A673 (cell line): Measurements from ENCODE around the gene CCBE1. TPM values are rescaled to one million over a fixed set of nuclear protein-coding genes. Genes with fewer than 3 reads are reported as not detected.
A peak's percentile ranks its signal among the peaks of the same experiment; 100 is the strongest.

Source experiments
- BruUV-seq: library from RNA; stranded (reverse); fragments of 400-500 nt; replicated peaks from 2 replicates; lab custom pipeline; 2021; lab: Mats Ljungman, UMichigan
- CTCF ChIA-PET: fragments of 300-600 bp; sonication (Branson Sonifier 250); formaldehyde crosslinking; loops from one replicate; lab custom pipeline; 2022; ENCODE audit warnings: antibody characterized with exemption; lab: Charles Lee
- POLR2A ChIA-PET: fragments of 300-600 bp; sonication (Branson Sonifier 250); formaldehyde crosslinking; loops from one replicate; lab custom pipeline; 2022; ENCODE audit warnings: antibody characterized with exemption; ENCODE audit not compliant: low non-redundant PET; lab: Charles Lee
- DNase-seq: peaks from one replicate; pipeline ENCODE4 v3.0.0-alpha.2; 2015; ENCODE audit warnings: low spot score
- H3K27ac ChIP-seq: fragments of 200-600 bp; sonication (generic); 2 replicates; pipeline ENCODE4 v1.5.1; 2016; ENCODE audit warnings: mixed run types, low read depth, mild to moderate bottlenecking, mixed read lengths, antibody characterized with exemption, low read length; ENCODE audit not compliant: poor library complexity, severe bottlenecking
- H3K27me3 ChIP-seq: fragments of 200-600 bp; sonication (generic); replicated peaks from 2 replicates; pipeline ENCODE4 v1.6.1; 2017; ENCODE audit warnings: mixed run types, low read depth, mild to moderate bottlenecking, mixed read lengths, antibody characterized with exemption, low read length; ENCODE audit not compliant: insufficient read depth, poor library complexity
- H3K36me3 ChIP-seq: fragments of 200-600 bp; sonication (generic); 2 replicates; pipeline ENCODE4 v1.6.1; 2016; ENCODE audit warnings: mixed run types, mild to moderate bottlenecking, mixed read lengths, antibody characterized with exemption, low read length; ENCODE audit not compliant: insufficient read depth, poor library complexity, severe bottlenecking
- H3K4me1 ChIP-seq: fragments of 200-600 bp; sonication (generic); 2 replicates; pipeline ENCODE4 v1.6.1; 2017; ENCODE audit warnings: mixed run types, mild to moderate bottlenecking, mixed read lengths, antibody characterized with exemption, low read length; ENCODE audit not compliant: insufficient read depth, poor library complexity, severe bottlenecking
- H3K4me3 ChIP-seq: fragments of 200-600 bp; sonication (generic); 2 replicates; pipeline ENCODE4 v1.5.1; 2016; ENCODE audit warnings: low read depth, mixed run types, mild to moderate bottlenecking, mixed read lengths, low read length; ENCODE audit not compliant: poor library complexity, severe bottlenecking
- H3K9me3 ChIP-seq: fragments of 200-600 bp; sonication (generic); 2 replicates; pipeline ENCODE4 v1.6.1; 2016; ENCODE audit warnings: mixed run types, low read depth, mild to moderate bottlenecking, mixed read lengths, antibody characterized with exemption, low read length; ENCODE audit not compliant: poor library complexity, severe bottlenecking
- EZH2 ChIP-seq: fragments of 200-600 bp; sonication (generic); IDR thresholded peaks from 2 replicates; pipeline ENCODE4 v1.6.1; 2017; ENCODE audit warnings: borderline replicate concordance, low read depth, mild to moderate bottlenecking, mixed read lengths, antibody characterized with exemption, low read length; ENCODE audit not compliant: poor library complexity, severe bottlenecking
- intact Hi-C: fragments of 100-400 bp; cut with micrococcal nuclease; formaldehyde crosslinking; loops from one replicate; pipeline ENCODE4 v1.10.0; 2022; ENCODE audit not compliant: unreplicated experiment
- total RNA-seq: library from RNA; stranded (reverse); gene quantifications from 2 replicates; pipeline ENCODE4 v1.2.3, GENCODE V29; 2021
- TF ChIP-seq, protein P1 (sequence below): fragments of 300-800, 200-600 bp; sonication (generic); conservative IDR thresholded peaks from 2 replicates; pipeline ENCODE4 v1.5.1; 2017; ENCODE audit warnings: low read depth, mild to moderate bottlenecking, antibody characterized with exemption, low read length, moderate library complexity, mixed read lengths

CCBE1 gene
- total RNA-seq, 1 experiment from 2014 or later = not detected

DNA sequence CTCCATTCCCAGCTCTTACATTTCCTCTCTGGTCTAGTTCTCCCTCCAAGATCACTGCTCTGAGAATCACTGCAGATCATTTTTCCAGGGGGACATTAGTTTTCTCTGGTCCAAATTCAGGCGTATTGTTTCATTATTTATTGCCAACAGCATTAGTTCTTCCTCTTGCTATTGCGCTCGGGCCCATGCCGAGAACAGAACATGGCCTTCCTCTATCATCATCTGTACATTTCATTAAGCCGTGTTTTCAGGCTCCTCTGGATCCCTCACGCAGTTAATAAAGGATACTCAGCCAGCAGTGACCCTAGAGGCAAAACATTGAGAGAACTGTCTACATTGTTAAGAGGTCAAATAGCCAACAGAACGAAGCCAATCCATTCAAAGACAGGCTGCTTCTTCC, 63.9 kb downstream of the CCBE1 start:
- no peak for TF ChIP-seq EZH2
- TF ChIP-seq, protein P1, sequence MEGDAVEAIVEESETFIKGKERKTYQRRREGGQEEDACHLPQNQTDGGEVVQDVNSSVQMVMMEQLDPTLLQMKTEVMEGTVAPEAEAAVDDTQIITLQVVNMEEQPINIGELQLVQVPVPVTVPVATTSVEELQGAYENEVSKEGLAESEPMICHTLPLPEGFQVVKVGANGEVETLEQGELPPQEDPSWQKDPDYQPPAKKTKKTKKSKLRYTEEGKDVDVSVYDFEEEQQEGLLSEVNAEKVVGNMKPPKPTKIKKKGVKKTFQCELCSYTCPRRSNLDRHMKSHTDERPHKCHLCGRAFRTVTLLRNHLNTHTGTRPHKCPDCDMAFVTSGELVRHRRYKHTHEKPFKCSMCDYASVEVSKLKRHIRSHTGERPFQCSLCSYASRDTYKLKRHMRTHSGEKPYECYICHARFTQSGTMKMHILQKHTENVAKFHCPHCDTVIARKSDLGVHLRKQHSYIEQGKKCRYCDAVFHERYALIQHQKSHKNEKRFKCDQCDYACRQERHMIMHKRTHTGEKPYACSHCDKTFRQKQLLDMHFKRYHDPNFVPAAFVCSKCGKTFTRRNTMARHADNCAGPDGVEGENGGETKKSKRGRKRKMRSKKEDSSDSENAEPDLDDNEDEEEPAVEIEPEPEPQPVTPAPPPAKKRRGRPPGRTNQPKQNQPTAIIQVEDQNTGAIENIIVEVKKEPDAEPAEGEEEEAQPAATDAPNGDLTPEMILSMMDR = no peak
- H3K27ac ChIP-seq = no peak overlapping the region
- CTCF ChIA-PET = interaction anchor here (1.7 kb wide), 1 partner anchor 190 kb away, joined by 4 read pairs; no protein-coding TSS in a partner anchor
- no peak overlapping the region for H3K4me3 ChIP-seq
- POLR2A ChIA-PET = no interaction called here
- H3K36me3 ChIP-seq = no peaks in the 10 kb centered on the region
- H3K27me3 ChIP-seq = peaks cover 24% of the 10 kb centered on the region
- DNase-seq = no peak
- H3K9me3 ChIP-seq = no peaks in the 10 kb centered on the region
- H3K4me1 ChIP-seq = no peaks in the 10 kb centered on the region
- intact Hi-C loops = no loop called here
- BruUV-seq = no TSS peak

DNA sequence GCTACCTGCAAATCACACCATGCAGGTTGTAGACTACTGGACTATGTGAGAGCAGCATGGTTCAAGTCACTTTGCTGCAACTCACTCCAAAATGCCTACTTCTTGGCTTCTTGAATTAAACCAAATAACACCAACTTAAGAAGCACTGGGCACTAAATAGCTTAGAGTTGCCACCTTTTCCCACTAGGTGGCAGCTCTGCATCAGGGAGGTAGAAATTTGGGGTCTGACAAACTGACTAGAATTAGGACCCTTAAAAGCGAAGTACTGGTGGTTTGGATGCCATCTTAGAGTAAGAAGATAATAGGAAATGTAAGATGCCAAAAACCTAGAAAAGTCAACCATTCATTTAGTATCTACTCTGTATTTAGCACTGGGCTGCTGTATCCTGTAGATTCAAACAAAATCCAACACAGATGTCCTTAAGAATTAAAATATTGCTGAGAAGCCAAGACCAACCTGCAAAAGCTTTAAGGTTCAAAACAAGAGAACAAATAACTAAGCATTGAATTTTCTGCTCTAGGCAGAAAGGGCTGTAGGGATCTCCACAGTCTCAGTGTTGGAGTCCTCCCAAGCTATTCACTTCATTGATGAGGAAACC, 65.5 kb downstream of the CCBE1 start:
- no TSS peak for BruUV-seq
- no peaks in the 10 kb centered on the region for H3K9me3 ChIP-seq
- H3K36me3 ChIP-seq = no peaks in the 10 kb centered on the region
- CTCF ChIA-PET = interaction anchor here (0.6 to 2.0 kb wide), 2 partner anchors 150 to 192 kb away, joined by 4 to 33 read pairs; no protein-coding TSS in a partner anchor
- POLR2A ChIA-PET = no interaction called here
- intact Hi-C loops = loop anchor here (1.0 kb wide), 1 partner anchor 192 kb away; no protein-coding TSS in a partner anchor
- DNase-seq = peak; percentile 40
- no peaks in the 10 kb centered on the region for H3K4me1 ChIP-seq
- peaks cover 13% of the 10 kb centered on the region for H3K27me3 ChIP-seq
- H3K4me3 ChIP-seq = no peak overlapping the region
- H3K27ac ChIP-seq = no peak overlapping the region
- no peak for TF ChIP-seq EZH2
- TF ChIP-seq, protein P1 = peak; percentile 80

DNA sequence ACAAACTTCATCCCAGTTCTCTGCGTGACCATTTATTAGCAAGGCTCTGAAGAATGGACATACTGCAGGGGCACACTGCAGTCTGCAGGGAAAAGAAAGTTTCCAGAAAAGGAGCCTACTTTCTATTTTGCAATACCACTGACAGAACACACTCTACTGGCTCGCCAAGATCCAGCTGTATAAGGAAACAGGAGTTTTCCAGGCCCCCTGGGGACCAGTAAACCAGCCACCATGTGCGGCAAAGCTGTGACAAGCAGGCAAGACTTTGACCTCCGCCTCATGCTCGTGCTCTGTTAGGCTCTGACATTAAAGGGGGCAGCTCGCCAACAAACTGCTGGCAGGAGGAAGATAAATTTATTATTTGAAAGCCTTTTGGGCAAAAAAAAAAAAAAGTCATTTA, 67.3 kb downstream of the CCBE1 start:
- no TSS peak for BruUV-seq
- intact Hi-C loops = no loop called here
- ChIA-PET POLR2A (no interaction called here), CTCF (interaction anchor here (0.6 to 2.0 kb wide), 3 partner anchors 72 to 194 kb away, joined by 4 to 33 read pairs (median 5); no protein-coding TSS in a partner anchor)
- TF ChIP-seq EZH2 = no peak
- TF ChIP-seq, protein P1 = no peak
- DNase-seq = no peak
- Histone ChIP-seq H3K36me3 (no peaks in the 10 kb centered on the region), H3K27ac (no peak overlapping the region), H3K4me3 (no peak overlapping the region), H3K9me3 (no peaks in the 10 kb centered on the region), H3K4me1 (no peaks in the 10 kb centered on the region), H3K27me3 (peaks cover 4% of the 10 kb centered on the region)
